CMK (cell line): ENCODE data around the gene SNU13.
"Not testable (repeated sequence)": the region's sequence is repeated elsewhere in the genome, so short reads cannot be mapped to it uniquely, and the experiment has no call there.

Experiments
- DNase-seq: peaks from one replicate; pipeline ENCODE4 v3.0.0-alpha.2; 2010; ENCODE audit warnings: low read depth

SNU13 gene

DNA sequence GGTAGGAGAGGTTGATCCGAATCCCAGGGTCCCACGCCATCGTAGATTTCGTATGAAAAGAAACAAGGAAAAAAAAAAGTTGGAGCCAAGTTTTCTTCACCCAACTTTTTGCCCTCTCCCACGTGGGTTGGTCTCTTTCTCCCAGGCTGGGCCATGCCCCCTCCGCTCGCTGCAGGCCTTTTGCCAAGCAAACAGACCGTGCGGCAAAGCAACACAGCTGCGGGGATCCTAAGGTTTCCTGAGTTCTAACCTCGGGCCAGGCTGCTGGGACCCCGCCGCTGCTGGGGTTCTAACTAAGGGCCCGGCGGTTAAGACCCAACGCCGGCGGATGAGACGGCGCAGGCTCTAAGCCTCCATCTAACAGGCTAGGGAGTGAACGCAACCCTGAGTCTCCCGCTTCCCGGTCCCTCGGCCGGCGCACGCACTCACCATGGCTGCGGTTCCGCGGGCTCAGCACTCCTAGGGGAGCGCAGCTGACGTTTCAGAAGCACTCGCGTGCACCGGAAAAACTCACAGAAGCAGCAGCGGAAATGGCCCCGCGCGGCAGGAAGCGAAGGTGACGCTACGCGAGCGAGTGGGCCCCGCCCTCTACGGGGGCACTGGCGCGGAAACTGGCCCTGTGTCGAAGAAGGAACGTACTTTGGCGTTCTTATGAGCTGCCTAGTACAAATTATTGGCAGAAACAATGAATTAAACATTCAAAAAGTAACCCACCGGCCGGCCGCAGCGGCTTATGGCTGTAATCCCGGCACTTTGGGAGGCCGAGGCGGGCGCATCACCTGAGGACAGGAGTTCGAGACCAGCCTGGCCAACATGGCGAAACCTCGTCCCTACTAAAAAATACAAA lies at the start of gene SNU13:
Gene SNU13, minus strand, starts transcription at position 503 of the 847 bp plus-strand sequence. Its CDS starts 71 bp downstream, at position 432.
- peak; percentile 84 for DNase-seq

DNA sequence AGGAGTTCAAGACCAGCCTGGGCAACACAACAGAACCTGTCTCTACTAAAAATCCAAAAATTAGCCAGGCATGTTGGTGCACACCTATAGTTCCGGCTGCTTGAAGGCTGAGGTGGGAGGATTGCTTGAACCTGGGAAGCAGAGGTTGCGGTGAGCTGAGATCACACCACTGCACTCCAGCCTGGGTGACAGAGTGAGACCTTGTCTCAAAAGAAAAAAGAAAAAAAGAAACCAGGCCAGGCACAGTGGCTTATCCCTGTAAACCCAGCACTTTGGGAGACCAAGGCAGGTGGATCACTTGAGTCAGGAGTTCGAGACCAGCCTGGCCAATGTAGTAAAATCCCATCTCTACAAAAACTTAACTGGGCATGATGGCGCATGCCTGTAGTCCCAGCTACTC lies 44.6 kb upstream of the SNU13 start:
- not testable (repeated sequence) for DNase-seq

- DNase-seq, result no peak
Observed at GRCh38 chr22:41732096-41732772, 43.6 kb upstream of the SNU13 start.

GRCh38 chr22:41731609-41732008 lies 42.9 kb upstream of the SNU13 start:
- no peak for DNase-seq

DNA sequence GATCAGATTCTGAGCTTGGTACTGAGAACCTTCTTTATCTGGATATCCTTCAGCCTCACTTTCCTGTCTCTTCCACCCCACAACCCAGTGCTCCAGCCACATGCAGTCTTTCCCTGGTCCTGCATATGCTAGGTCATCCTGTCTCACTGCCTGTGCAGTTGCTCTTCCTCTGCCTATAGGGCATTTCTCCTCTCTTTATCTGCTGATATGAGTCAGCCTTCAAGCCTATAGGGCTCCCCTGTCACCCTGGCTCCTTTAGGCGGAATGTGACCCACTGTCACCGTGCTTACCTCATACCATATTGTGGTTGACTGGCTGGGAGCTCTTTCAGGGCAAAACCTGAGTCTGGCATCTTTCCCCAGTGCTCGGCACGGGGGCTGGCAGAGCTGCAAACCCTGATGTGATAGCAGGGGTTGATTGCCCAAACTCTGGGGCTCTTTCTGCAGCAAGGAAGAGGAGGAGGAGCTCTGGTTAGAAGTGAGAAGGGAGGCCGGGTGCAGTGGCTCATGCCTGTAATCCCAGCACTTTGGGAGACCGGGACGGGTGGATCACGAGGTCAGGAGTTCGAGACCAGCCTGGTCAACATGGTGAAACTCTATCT lies 36.9 kb upstream of the SNU13 start:
- DNase-seq, result no peak

- DNase-seq, result no peak
Observed at GRCh38 chr22:41722496-41722895, 33.8 kb upstream of the SNU13 start.

- no peak for DNase-seq
Observed at GRCh38 chr22:41713004-41713403, 24.3 kb upstream of the SNU13 start.

- DNase-seq, result no peak
Observed at GRCh38 chr22:41709341-41709740, 20.7 kb upstream of the SNU13 start.

DNA sequence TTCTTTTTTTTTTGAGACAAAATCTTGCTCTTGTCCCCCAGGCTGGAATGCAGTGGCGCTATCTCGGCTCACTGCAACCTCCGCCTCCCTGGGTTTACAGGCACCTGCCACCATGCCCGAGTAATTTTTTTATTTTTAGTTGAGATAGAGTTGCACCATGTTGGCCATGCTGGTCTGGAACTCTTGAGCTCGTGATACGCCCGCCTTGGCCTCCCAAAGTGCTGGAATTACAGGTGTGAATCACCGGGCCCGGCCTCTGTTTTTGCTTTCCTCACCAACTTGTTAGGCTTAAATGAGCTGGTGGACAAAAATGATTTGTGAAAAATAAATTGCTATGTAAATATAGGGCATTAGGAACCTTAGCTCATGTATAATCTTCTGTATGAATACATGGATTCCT lies 14.1 kb upstream of the SNU13 start:
- no peak for DNase-seq

DNA sequence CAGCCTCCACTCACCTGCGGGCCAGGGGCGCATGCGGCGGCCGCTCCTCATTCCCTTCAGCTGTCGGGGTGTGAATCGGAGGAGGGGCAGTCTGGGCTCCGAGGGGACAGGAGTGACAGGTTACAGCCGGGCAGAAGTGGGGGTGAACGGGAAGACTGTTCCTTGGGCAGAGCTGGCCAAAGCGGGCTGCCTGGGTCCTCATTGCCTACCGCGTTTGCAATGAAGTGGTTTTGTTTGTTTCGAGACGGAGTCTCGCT lies 11.4 kb upstream of the SNU13 start:
- DNase-seq, result no peak

DNA sequence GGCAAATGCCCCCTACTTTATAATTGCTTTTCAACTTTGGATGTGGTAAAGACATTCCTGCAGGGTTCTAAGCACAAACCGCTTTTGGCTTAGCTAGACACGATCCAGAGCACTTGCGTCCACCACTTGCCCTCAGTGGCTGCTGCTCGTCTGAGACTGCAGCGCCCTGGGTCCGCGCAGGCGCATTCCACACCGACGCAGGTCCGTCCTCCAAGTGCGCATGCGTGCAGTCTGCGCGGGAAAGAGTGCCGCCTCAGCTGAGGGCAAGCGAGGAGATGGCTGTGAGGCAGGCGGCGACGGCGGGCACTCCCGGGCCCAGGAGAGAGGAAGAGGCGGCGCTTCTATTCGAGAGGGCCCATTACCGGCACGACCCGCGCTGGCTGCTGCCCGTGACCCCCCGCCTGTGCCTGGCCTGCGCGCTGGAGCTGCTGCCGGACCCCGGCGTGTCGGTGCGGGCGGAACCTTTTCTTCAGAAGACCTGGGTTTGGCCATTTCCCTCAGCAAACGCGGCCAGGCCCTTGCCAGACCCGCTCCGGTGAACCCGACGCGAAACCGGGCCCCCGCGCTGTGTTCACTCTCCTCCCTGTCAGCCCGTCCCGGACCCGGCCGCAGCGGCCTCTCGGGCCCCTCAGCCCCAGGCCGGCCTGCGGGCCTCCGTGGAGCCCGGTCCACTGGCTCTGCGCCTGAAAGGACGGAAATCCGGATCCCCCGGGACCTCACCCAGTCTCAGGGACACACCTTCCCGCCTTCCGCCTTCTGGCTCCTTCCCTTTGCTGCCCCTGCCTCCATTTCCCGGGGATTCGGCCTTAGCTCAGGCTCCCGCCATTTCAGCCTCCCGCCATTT lies 10.8 kb upstream of the SNU13 start, which contains the start of gene MEI1:
Gene MEI1, plus strand, starts transcription at position 240 of the 844 bp plus-strand sequence. Its CDS starts 36 bp downstream, at position 276.
- DNase-seq, result no peak

GRCh38 chr22:41697126-41697775 lies 8.6 kb upstream of the SNU13 start:
- peak; percentile 85 for DNase-seq

GRCh38 chr22:41696703-41697102 lies 8.0 kb upstream of the SNU13 start:
- no peak for DNase-seq

- DNase-seq, result no peak
Observed at GRCh38 chr22:41695211-41695610, 6.5 kb upstream of the SNU13 start.

- DNase-seq, result no peak
Observed at GRCh38 chr22:41690476-41690875, 1.8 kb upstream of the SNU13 start.

DNA sequence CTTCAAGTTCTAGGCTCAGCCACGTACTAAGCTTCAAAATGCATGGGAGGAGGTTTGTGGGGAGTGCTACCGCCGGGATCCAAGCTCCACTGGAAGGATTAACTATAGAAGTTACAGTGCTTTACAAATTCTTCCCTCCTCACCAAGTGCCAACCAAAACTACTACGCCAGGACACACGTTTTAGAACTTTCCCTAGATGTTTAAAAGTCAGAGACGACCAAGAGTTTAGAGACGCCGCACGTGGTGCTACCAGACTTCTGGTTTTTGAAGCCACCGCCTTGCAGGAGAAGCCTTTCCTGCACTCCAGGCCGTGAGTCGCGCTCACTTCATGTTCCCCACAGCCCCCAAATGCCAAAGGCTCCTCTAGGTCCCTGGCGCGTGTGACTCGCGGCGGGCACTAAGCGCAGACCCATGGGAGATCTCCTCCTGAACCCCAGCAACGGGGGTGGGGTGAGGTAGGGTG lies 734 bp downstream of the SNU13 start:
- DNase-seq, result no peak

- not testable (repeated sequence) for DNase-seq
Observed at GRCh38 chr22:41686890-41687289, 1.8 kb downstream of the SNU13 start.

GRCh38 chr22:41684194-41684593 lies 4.5 kb downstream of the SNU13 start:
- DNase-seq, result no peak

DNA sequence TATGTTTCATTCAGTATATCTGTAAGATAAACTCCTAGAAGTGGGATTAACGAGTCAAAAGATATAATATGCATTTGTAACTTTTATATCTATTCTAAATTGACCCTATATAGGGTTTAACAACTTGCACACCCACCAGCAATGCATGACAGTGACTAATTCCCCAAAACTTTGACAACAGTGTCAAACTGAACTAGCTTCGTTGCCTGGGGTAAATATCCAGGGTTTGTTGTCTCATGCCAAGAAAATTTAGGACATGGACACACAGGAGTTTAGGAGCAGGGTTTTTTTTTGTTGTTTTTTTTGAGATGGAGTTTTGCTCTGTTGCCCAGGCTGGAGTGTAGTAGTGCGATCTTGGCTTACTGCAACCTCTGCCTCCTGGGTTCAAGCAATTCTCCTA lies 5.1 kb downstream of the SNU13 start:
- DNase-seq, result no peak

DNA sequence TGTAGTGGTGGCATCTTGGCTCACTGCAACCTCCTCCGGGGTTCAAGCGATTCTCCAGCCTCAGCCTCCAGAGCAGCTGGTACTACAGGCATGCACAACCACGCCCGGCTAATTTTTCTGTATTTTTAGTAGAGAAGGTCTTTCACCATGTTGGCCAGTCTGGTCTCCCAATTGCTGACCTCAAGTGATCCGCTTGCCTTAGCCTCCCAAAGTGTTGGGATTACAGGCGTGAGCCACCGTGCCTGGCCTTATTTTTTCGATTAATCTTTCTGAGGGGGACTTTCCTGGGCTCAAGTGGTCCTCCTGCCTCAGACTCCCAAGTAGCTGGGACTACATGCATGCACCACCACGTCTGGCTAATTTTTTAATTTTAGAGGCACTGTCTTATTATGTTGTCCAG lies 5.6 kb downstream of the SNU13 start:
- no peak for DNase-seq

DNA sequence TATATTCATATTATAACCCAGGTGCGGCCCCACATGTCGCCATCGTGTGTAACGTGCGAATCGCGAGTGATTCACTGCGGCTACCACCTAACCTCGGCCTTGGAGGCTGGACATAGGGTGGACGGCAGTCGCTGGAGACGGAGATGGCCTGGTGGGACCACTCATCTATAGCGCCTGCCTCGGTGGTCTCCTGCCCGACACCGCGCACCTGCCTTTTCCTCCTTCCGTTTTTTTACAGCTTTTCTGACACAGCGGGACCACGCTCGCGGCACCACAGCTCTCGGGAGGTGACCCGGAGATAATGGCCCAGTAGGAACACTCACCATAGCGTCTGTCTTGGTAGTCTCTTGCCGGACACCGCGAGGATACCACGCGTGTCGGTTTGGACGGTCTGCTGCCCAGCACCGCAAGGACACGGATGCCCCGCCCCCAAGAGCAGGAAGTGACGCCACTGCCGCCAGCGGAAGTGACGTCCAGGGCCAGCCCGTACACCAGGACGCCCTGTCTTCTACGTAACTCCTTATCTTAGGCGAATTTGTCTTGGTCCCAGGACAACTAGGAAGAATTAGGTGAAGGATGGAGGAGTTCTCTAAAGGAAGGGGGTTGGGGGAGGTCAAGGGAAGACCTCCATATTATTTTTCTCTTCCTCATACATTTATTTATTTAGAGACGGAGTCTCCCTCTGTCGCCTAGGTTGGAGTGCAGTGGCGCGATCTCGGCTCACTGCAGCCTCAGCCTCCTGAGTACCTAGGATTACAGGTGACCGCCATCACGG lies 6.4 kb downstream of the SNU13 start:
- DNase-seq, result peak; percentile 66
